IMR-90 (cell line): ENCODE results near the gene PTEN.
"Not testable (repeated sequence)": the region's sequence is repeated elsewhere in the genome, so short reads cannot be mapped to it uniquely, and the experiment has no call there.

Experiments
- BHLHE40 ChIP-seq: fragments of 150-350 bp; IDR thresholded peaks from 2 replicates; pipeline ENCODE4 v1.6.1; 2016; ENCODE audit warnings: mild to moderate bottlenecking, low read depth, low read length
- NFE2L2 ChIP-seq: fragments of 150-350 bp; IDR thresholded peaks from 2 replicates; pipeline ENCODE4 v1.6.1; 2016; ENCODE audit warnings: low read depth, mild to moderate bottlenecking, low read length
- RFX5 ChIP-seq: IDR thresholded peaks from 2 replicates; pipeline ENCODE4 v1.8.0; 2012; ENCODE audit warnings: low read depth, mild to moderate bottlenecking, low read length, moderate library complexity
- TF ChIP-seq, protein P1 (sequence below): conservative IDR thresholded peaks from 2 replicates; pipeline ENCODE4 v1.5.1; 2012; ENCODE audit warnings: mild to moderate bottlenecking, low read depth, low read length, improper control_type of control experiment

DNA sequence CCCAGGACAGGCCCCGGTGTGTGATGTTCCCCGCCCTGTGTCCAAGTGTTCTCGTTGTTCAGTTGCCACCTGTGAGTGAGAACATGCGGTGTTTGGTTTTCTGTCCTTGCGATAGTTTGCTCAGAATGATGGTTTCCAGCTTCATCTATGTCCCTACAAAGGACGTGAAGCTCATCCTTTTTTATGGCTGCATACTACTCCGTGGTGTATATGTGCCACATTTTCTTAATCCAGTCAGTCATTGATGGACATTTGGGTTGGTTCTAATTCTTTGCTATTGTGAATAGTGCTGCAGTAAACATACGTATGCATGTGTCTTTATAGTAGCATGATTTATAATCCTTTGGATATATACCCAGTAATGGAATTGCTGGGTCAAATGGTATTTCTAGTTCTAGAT lies 34.5 kb downstream of the PTEN start:
- TF ChIP-seq, protein P1, sequence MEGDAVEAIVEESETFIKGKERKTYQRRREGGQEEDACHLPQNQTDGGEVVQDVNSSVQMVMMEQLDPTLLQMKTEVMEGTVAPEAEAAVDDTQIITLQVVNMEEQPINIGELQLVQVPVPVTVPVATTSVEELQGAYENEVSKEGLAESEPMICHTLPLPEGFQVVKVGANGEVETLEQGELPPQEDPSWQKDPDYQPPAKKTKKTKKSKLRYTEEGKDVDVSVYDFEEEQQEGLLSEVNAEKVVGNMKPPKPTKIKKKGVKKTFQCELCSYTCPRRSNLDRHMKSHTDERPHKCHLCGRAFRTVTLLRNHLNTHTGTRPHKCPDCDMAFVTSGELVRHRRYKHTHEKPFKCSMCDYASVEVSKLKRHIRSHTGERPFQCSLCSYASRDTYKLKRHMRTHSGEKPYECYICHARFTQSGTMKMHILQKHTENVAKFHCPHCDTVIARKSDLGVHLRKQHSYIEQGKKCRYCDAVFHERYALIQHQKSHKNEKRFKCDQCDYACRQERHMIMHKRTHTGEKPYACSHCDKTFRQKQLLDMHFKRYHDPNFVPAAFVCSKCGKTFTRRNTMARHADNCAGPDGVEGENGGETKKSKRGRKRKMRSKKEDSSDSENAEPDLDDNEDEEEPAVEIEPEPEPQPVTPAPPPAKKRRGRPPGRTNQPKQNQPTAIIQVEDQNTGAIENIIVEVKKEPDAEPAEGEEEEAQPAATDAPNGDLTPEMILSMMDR, result not testable (repeated sequence)
- TF ChIP-seq RFX5, NFE2L2, BHLHE40: not testable (repeated sequence)
